GM10847 (cell line): Measurements from ENCODE around the gene KRT15.

Experiments used
- POLR2A ChIP-seq: IDR thresholded peaks from 2 replicates; pipeline ENCODE4 v1.6.1; 2011; ENCODE audit not compliant: insufficient read length; ENCODE audit errors: extremely low read depth

Gene KRT15

GRCh38 chr17:41521574-41522261 is 3.0 kb upstream of the KRT15 start:
- no peak for TF ChIP-seq POLR2A

- TF ChIP-seq POLR2A, result no peak
Measured at GRCh38 chr17:41520821-41521521, 2.3 kb upstream of the KRT15 start.

- no peak for TF ChIP-seq POLR2A
Measured at GRCh38 chr17:41519501-41520224, 973 bp upstream of the KRT15 start.

- no peak for TF ChIP-seq POLR2A
Measured at GRCh38 chr17:41518031-41518430, 659 bp downstream of the KRT15 start.

- TF ChIP-seq POLR2A, result no peak
Measured at GRCh38 chr17:41516830-41517283, 1.8 kb downstream of the KRT15 start.

- TF ChIP-seq POLR2A, result no peak
Measured at GRCh38 chr17:41516147-41516829, 2.4 kb downstream of the KRT15 start.

GRCh38 chr17:41513168-41513547 is 5.5 kb downstream of the KRT15 start:
- TF ChIP-seq POLR2A, result no peak

- no peak for TF ChIP-seq POLR2A
Measured at GRCh38 chr17:41512546-41513167, 6.0 kb downstream of the KRT15 start.

- TF ChIP-seq POLR2A, result no peak
Measured at GRCh38 chr17:41511716-41512115, 7.0 kb downstream of the KRT15 start.

- no peak for TF ChIP-seq POLR2A
Measured at GRCh38 chr17:41511116-41511515, 7.6 kb downstream of the KRT15 start.

- TF ChIP-seq POLR2A, result no peak
Measured at GRCh38 chr17:41510251-41511065, 8.2 kb downstream of the KRT15 start.

- TF ChIP-seq POLR2A, result no peak
Measured at GRCh38 chr17:41507315-41507880, 11.3 kb downstream of the KRT15 start.

- TF ChIP-seq POLR2A, result no peak
Measured at GRCh38 chr17:41505809-41506767, 12.6 kb downstream of the KRT15 start.
